Activated naive CD8-positive, alpha-beta T cell treated with anti-CD3 and anti-CD28 coated beads for 36 hours (primary cell): ENCODE data around the gene THSD8. TPM values are rescaled to one million over a fixed set of nuclear protein-coding genes. Genes with fewer than 3 reads are reported as not detected.

Source experiments
- DNase-seq: peaks from one replicate; pipeline ENCODE4 v3.0.0; 2021
- H3K27ac Mint-ChIP-seq: one replicate; pipeline ENCODE4 v1.8.0; 2022; ENCODE audit warnings: mild to moderate bottlenecking, moderate library complexity, mixed read lengths
- H3K27me3 Mint-ChIP-seq: one replicate; pipeline ENCODE4 v1.8.0; 2022; ENCODE audit warnings: mild to moderate bottlenecking, mixed read lengths
- H3K36me3 Mint-ChIP-seq: one replicate; pipeline ENCODE4 v1.8.0; 2021; ENCODE audit warnings: mild to moderate bottlenecking, mixed read lengths
- H3K4me1 Mint-ChIP-seq: one replicate; pipeline ENCODE4 v1.8.0; 2021; ENCODE audit warnings: mixed read lengths
- H3K4me3 Mint-ChIP-seq: one replicate; pipeline ENCODE4 v1.8.0; 2022; ENCODE audit warnings: mild to moderate bottlenecking, moderate library complexity, mixed read lengths
- H3K9me3 Mint-ChIP-seq: one replicate; pipeline ENCODE4 v1.8.0; 2022; ENCODE audit warnings: mixed read lengths
- total RNA-seq, 2 experiments: library from RNA; stranded (reverse); gene quantifications; one replicate each; pipeline ENCODE4 v1.2.3, GENCODE V29; 2021

The THSD8 gene
- total RNA-seq, result 10 to 100 TPM; 25.3 to 30.5 TPM

DNA sequence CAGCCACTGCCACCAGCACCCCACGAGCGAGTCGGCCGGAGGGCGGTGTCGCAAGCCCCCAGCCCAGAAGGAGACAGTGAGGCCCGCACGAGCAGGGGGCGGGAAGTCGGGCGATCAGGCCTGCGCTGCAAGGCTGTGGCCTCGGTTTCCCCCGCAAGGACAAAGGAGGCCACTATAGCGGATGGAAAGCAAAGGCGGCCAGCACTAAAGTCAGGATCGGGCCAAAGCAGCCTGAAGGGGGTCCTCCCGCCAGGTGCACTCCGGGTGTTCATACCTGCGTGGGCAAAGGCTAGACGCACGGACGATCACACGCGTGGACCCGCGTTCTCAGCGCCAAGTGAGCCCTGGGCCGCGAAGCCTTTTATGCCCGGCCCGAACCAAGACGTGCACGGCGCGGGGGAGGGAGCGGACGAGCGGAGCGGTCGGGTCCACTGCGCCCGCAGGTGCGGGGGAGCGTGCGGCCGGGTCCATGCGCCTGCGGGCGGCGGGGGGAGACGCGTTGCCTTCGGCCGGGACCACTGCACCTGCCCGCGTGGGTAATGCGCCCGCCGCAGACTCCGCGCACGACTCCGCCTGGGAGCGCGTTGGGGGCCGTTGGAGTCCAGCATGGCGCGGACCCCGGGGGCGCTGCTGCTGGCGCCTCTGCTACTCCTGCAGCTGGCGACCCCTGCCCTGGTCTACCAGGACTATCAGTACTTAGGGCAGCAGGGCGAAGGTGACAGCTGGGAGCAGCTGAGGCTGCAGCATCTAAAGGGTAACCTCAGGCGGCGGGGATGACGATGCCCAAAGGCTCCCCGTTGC lies at the start of gene THSD8, which contains the start of gene PRDX2:
Gene THSD8, plus strand, starts transcription at position 604 of the 801 bp plus-strand sequence. Its CDS starts 3 bp downstream, at position 607.
Gene PRDX2, minus strand, starts transcription at position 335 of the 801 bp plus-strand sequence. CDS start 539 bp downstream, outside the sequence.
- DNase-seq, result peak; percentile 81
- Mint-ChIP-seq H3K27me3 (no peaks in the 10 kb centered on the region), H3K4me1 (peaks cover 18% of the 10 kb centered on the region), H3K9me3 (no peaks in the 10 kb centered on the region), H3K27ac (peak within 1 kb of the TSS; percentile 83), H3K36me3 (peaks cover 14% of the 10 kb centered on the region), H3K4me3 (peak within 1 kb of the TSS; percentile 91)

DNA sequence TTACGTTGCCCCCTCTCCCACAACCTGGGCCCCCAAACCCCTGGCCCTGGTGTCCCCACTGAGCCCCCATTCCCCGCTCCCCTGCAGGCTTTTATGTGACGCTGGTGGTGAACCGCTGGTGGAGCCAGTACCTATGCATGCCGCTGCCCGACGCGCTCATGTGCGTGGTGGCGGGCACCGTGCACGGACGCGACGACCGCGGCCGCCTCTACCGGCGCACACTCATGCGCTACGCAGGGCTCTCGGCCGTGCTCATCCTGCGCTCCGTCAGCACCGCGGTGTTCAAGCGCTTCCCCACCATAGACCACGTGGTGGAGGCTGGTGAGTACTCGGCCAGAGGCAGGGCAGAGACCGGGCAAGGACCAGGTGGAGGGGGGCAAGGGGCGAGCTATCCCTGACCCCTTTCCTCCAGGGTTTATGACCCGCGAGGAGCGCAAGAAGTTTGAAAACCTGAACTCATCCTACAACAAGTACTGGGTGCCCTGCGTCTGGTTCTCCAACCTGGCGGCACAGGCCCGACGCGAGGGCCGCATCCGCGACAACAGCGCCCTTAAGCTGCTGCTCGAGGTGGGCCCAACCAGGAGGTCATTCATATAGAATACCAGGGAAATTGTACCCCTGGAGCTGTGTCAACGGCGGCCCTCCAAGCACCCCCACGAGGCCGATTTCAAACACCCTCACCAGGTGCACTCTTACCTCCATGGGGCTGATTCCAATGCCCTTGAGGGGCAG lies 47.2 kb upstream of the THSD8 start:
- no peaks in the 10 kb centered on the region for H3K36me3 Mint-ChIP-seq
- H3K4me1 Mint-ChIP-seq, result no peaks in the 10 kb centered on the region
- no peak overlapping the region for H3K4me3 Mint-ChIP-seq
- peaks cover 54% of the 10 kb centered on the region for H3K27me3 Mint-ChIP-seq
- no peak for DNase-seq
- no peak overlapping the region for H3K27ac Mint-ChIP-seq
- H3K9me3 Mint-ChIP-seq, result no peaks in the 10 kb centered on the region

- Mint-ChIP-seq H3K4me1 (peaks cover 4% of the 10 kb centered on the region), H3K4me3 (no peak overlapping the region), H3K27ac (no peak overlapping the region), H3K9me3 (no peaks in the 10 kb centered on the region), H3K27me3 (peaks cover 50% of the 10 kb centered on the region), H3K36me3 (no peaks in the 10 kb centered on the region)
- DNase-seq, result no peak
Measured at GRCh38 chr19:12756150-12756883, 45.6 kb upstream of the THSD8 start.

- no peaks in the 10 kb centered on the region for H3K36me3 Mint-ChIP-seq
- H3K4me3 Mint-ChIP-seq, result no peak overlapping the region
- H3K9me3 Mint-ChIP-seq, result no peaks in the 10 kb centered on the region
- peaks cover 40% of the 10 kb centered on the region for H3K27me3 Mint-ChIP-seq
- peak; percentile 80 for DNase-seq
- no peak overlapping the region for H3K27ac Mint-ChIP-seq
- H3K4me1 Mint-ChIP-seq, result peaks cover 4% of the 10 kb centered on the region
Measured at GRCh38 chr19:12757544-12758274, 44.2 kb upstream of the THSD8 start.

DNA sequence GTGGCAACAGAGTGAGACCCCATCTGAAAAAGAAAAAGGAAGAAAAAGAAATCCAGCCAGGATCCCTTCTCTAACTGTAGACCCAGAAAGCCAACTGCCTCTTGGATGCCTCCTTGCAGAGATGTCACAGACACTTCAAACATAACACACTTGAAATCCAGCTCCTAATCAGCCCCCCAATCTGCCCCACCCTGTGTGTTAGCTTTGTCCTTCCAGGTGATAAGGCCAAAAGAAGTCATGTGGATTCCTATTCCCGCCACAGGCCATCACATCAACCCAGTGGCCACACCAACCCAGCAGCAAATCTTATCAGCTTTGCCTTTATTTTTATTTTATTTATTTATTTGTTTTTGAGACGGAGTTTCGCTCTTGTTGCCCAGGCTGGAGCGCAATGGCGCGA lies 42.2 kb upstream of the THSD8 start:
- Mint-ChIP-seq H3K27me3 (peaks cover 24% of the 10 kb centered on the region), H3K4me1 (peaks cover 4% of the 10 kb centered on the region), H3K27ac (no peak overlapping the region), H3K36me3 (no peaks in the 10 kb centered on the region), H3K9me3 (no peaks in the 10 kb centered on the region), H3K4me3 (no peak overlapping the region)
- DNase-seq, result no peak

DNA sequence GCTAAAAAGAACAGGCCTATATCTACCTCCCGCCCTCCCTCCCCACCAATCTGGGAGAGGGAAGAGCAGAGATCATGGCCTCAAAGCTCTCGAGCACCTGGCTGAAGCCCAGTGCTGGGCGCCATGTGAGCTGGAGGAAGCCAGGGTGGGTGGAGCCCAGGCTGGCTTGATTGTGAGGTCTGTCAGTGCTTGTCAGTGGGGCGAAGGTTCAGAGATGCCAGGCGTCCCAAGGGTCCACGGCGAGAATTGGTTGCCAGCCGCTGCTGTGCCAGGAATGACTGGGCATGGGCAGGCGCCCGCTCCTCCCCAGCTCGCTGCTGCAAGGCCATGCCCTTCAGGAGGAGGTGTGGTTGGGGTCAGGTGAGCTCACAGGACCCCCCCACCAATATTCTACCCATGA lies 38.8 kb upstream of the THSD8 start:
- DNase-seq, result no peak
- Mint-ChIP-seq H3K36me3 (no peaks in the 10 kb centered on the region), H3K4me3 (no peak overlapping the region), H3K27ac (no peak overlapping the region), H3K27me3 (peaks cover 6% of the 10 kb centered on the region), H3K4me1 (peaks cover 8% of the 10 kb centered on the region), H3K9me3 (no peaks in the 10 kb centered on the region)

- no peak for DNase-seq
- no peaks in the 10 kb centered on the region for H3K9me3 Mint-ChIP-seq
- H3K4me3 Mint-ChIP-seq, result no peak overlapping the region
- no peaks in the 10 kb centered on the region for H3K27me3 Mint-ChIP-seq
- H3K36me3 Mint-ChIP-seq, result no peaks in the 10 kb centered on the region
- no peak overlapping the region for H3K27ac Mint-ChIP-seq
- H3K4me1 Mint-ChIP-seq, result peaks cover 8% of the 10 kb centered on the region
Measured at GRCh38 chr19:12764698-12765097, 37.2 kb upstream of the THSD8 start.

GRCh38 chr19:12766051-12766521 lies 35.8 kb upstream of the THSD8 start:
- DNase-seq, result peak; percentile 86
- Mint-ChIP-seq H3K27me3 (no peaks in the 10 kb centered on the region), H3K4me1 (peaks cover 4% of the 10 kb centered on the region), H3K9me3 (no peaks in the 10 kb centered on the region), H3K4me3 (peak overlapping the region; percentile 25), H3K27ac (no peak overlapping the region), H3K36me3 (no peaks in the 10 kb centered on the region)

DNA sequence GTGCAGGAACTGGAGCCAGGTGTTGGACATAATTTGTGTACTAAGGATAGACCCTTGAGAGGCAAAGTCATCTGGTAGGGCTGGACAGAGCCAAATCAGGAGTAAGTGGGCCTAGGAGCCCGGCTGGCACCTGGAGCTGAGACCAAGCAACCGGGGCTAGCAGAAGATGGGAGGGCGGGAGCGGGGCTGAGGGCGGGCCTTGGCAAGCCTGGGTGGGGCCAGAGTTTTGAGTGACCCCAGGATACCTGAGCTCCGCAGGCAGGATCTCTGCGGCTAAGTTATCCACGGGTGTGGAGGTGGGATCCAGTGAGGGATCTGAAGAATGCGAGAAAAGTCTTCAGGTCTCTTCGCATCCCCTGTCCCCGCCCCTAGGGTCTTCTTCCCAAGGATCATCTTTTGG lies 34.7 kb upstream of the THSD8 start:
- no peaks in the 10 kb centered on the region for H3K9me3 Mint-ChIP-seq
- no peak overlapping the region for H3K27ac Mint-ChIP-seq
- H3K4me1 Mint-ChIP-seq, result peaks cover 4% of the 10 kb centered on the region
- no peak overlapping the region for H3K4me3 Mint-ChIP-seq
- no peaks in the 10 kb centered on the region for H3K36me3 Mint-ChIP-seq
- no peaks in the 10 kb centered on the region for H3K27me3 Mint-ChIP-seq
- DNase-seq, result no peak

DNA sequence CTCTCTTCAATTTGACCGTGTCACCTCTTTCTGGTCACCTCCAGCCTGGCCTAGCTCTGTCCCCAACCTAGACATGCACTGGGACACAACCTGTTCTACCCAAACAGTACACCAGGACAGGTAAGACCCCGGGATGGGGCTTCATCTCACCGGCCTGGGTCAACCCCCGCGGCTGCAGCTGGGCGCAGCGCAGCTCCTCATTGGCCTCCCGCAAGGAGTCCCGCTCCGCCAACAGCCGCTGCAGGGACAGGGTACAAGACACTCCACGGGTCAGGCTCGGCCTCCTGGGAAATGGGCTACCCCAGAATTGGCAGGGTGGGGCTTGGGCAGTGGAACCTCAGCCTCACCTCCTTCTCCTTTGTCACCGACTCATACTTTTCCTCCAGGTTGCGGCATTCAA lies 34.2 kb upstream of the THSD8 start:
- Mint-ChIP-seq H3K27me3 (no peaks in the 10 kb centered on the region), H3K9me3 (no peaks in the 10 kb centered on the region), H3K4me3 (no peak overlapping the region), H3K27ac (no peak overlapping the region), H3K36me3 (no peaks in the 10 kb centered on the region), H3K4me1 (peaks cover 4% of the 10 kb centered on the region)
- no peak for DNase-seq

GRCh38 chr19:12769689-12770088 lies 32.2 kb upstream of the THSD8 start:
- Mint-ChIP-seq H3K4me1 (peaks cover 9% of the 10 kb centered on the region), H3K36me3 (no peaks in the 10 kb centered on the region), H3K27me3 (no peaks in the 10 kb centered on the region), H3K9me3 (no peaks in the 10 kb centered on the region), H3K4me3 (no peak overlapping the region), H3K27ac (no peak overlapping the region)
- peak; percentile 57 for DNase-seq

DNA sequence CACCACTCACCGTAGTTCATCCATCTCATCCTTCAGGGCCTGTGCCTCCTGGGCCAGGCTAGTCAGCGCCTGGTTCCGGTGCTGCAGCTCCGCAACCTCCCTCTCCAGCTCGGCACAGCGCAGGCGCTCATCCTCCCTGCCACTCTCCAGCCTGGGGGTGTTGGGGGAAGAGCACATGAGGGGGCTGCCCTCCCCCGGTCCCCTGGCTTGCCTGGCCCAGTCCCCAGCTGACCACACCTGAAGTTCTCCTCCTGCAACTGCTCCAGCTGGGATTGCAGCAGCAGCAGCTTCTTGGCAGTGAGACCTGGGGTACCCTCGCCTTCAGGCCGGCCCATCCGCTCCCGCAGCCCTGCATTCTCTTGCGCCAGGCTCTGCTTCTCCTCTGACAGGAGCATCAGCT lies 30.9 kb upstream of the THSD8 start:
- DNase-seq, result no peak
- no peaks in the 10 kb centered on the region for H3K9me3 Mint-ChIP-seq

GRCh38 chr19:12772323-12772722 lies 29.5 kb upstream of the THSD8 start:
- Mint-ChIP-seq H3K27me3 (no peaks in the 10 kb centered on the region), H3K9me3 (no peaks in the 10 kb centered on the region), H3K4me1 (peaks cover 6% of the 10 kb centered on the region), H3K4me3 (no peak overlapping the region), H3K27ac (no peak overlapping the region), H3K36me3 (no peaks in the 10 kb centered on the region)
- no peak for DNase-seq

More for the DNA sequence above, 30.9 kb upstream of the THSD8 start:
- Mint-ChIP-seq H3K27me3 (no peaks in the 10 kb centered on the region), H3K4me3 (no peak overlapping the region), H3K4me1 (peaks cover 9% of the 10 kb centered on the region), H3K36me3 (no peaks in the 10 kb centered on the region), H3K27ac (no peak overlapping the region)

DNA sequence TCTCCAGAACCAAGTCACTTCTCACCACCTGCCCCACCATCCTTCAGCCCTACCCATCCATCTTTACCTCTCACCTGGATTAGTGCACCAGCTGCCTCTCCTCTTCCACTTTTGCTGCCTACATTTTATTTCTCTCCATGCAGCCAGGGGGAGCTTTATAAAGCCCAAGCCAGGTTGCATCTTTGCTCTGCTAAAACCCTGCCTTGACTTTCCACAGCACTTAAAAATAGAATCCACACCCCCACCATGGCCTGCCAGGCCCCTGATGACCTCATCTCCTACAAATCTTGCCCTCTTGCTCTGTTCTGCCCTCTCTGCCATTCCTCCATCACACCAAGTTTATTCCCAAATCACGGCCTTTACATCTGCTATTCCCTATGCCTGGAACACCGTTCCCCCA lies 28.3 kb upstream of the THSD8 start:
- H3K4me3 Mint-ChIP-seq, result no peak overlapping the region
- DNase-seq, result no peak
- no peaks in the 10 kb centered on the region for H3K9me3 Mint-ChIP-seq
- H3K27ac Mint-ChIP-seq, result peak overlapping the region; percentile 18
- H3K27me3 Mint-ChIP-seq, result no peaks in the 10 kb centered on the region
- no peaks in the 10 kb centered on the region for H3K36me3 Mint-ChIP-seq
- peaks cover 12% of the 10 kb centered on the region for H3K4me1 Mint-ChIP-seq
